Upper lobe of left lung (tissue), 4 donors: Measurements from ENCODE around the gene ASH1L.

ENCODE experiments used
- CTCF ChIP-seq, 6 experiments: fragments of 450-650 bp in 4 of 6; fragments of 200-600 bp in 2 of 6; sonication (generic) in 2 of 6; IDR thresholded peaks; one replicate each; pipeline ENCODE4 v1.5.1; 2016 to 2019; ENCODE audit warnings: antibody characterized with exemption in 6 of 6
- EP300 ChIP-seq, 4 donors: sonication (generic); formaldehyde crosslinking; IDR thresholded peaks; one replicate each; pipeline ENCODE4 v1.5.1; 2017; ENCODE audit warnings: antibody characterized with exemption in 4 of 4, control low read depth in 2 of 4
- POLR2A ChIP-seq, 4 donors: fragments of 450-650 bp; IDR thresholded peaks; one replicate each; pipeline ENCODE4 v1.5.1; 2016 to 2017; ENCODE audit warnings: antibody characterized with exemption in 4 of 4, mild to moderate bottlenecking in 2 of 4

GRCh38 chr1:155473151-155473821, 89.3 kb downstream of the ASH1L start:
- TF ChIP-seq CTCF (IDR thresholded peaks at IDR 0.05) (no peak), POLR2A (IDR thresholded peaks at IDR 0.05) (no peak), EP300 (IDR thresholded peaks at IDR 0.05) (no peak)
